Bronchial epithelial cell (primary cell): ENCODE data around the gene MAPK8IP3. TPM values are rescaled to one million over a fixed set of nuclear protein-coding genes. Genes with fewer than 3 reads are reported as not detected.

ENCODE experiments used
- DNase-seq: peaks from one replicate; pipeline ENCODE4 v3.0.0-alpha.2; 2010; ENCODE audit warnings: low read depth
- FAIRE-seq: peaks from 2 replicates; lab custom pipeline; 2011; peaks lifted over from hg19 to GRCh38; lab: Jason Lieb, UNC
- H3K27me3 ChIP-seq: 2 replicates; pipeline ENCODE4 v1.5.1; 2011; ENCODE audit warnings: low read length; ENCODE audit not compliant: control insufficient read depth, insufficient read depth
- H3K36me3 ChIP-seq: 2 replicates; pipeline ENCODE4 v1.5.1; 2011; ENCODE audit warnings: low read length; ENCODE audit not compliant: control insufficient read depth, insufficient read depth
- H3K4me3 ChIP-seq: 2 replicates; pipeline ENCODE4 v1.5.1; 2011; ENCODE audit warnings: mild to moderate bottlenecking, low read depth, low read length, control low read depth
- CTCF ChIP-seq: IDR thresholded peaks from 2 replicates; pipeline ENCODE4 v1.5.1; 2011; ENCODE audit warnings: mild to moderate bottlenecking, moderate library complexity, low read length, control low read depth, inconsistent platforms; ENCODE audit not compliant: insufficient read depth, severe bottlenecking
- total RNA-seq: library from RNA; depleted of rRNA; stranded (reverse); fragments of >200 nt; gene quantifications from 2 replicates; pipeline ENCODE4 v1.2.1, GENCODE V29; 2014

The MAPK8IP3 gene
- total RNA-seq, 1 donor from 2014 or later: 24.5 TPM

GRCh38 chr16:1771864-1772361, 65.9 kb downstream of the MAPK8IP3 start:
- Histone ChIP-seq H3K36me3 (peaks cover 31% of the 10 kb centered on the region), H3K27me3 (no peaks in the 10 kb centered on the region), H3K4me3 (peak overlapping the region; percentile 97)
- TF ChIP-seq CTCF: no peak
- FAIRE-seq: no peak
- DNase-seq: no peak

- FAIRE-seq: no peak
- no peak for TF ChIP-seq CTCF
- no peaks in the 10 kb centered on the region for H3K27me3 ChIP-seq
- H3K36me3 ChIP-seq: peaks cover 28% of the 10 kb centered on the region
- peak; percentile 24 for DNase-seq
- peak within 1 kb of the TSS; percentile 97 for H3K4me3 ChIP-seq
Observed at GRCh38 chr16:1772362-1772907, 66.4 kb downstream of the MAPK8IP3 start, which contains the start of gene EME2. Gene EME2, plus strand, starts transcription at chr16:1772810. Its CDS starts 418 bp downstream, at chr16:1773228.

- FAIRE-seq: no peak
- H3K4me3 ChIP-seq: peak within 1 kb of the TSS; percentile 97
- H3K27me3 ChIP-seq: no peaks in the 10 kb centered on the region
- H3K36me3 ChIP-seq: peaks cover 21% of the 10 kb centered on the region
- peak; percentile 42 for DNase-seq
- TF ChIP-seq CTCF: peak; percentile 90
Observed at GRCh38 chr16:1772908-1773702, 67.1 kb downstream of the MAPK8IP3 start, which contains the start of gene MRPS34. Gene MRPS34, minus strand, starts transcription at chr16:1773134. Its CDS starts 15 bp downstream, at chr16:1773119.

- no peak for TF ChIP-seq CTCF
- DNase-seq (no peak), FAIRE-seq (no peak)
- H3K36me3 ChIP-seq: peaks cover 22% of the 10 kb centered on the region
- no peaks in the 10 kb centered on the region for H3K27me3 ChIP-seq
- peak overlapping the region; percentile 97 for H3K4me3 ChIP-seq
Observed at GRCh38 chr16:1773703-1774447, 67.9 kb downstream of the MAPK8IP3 start.

- no peak for TF ChIP-seq CTCF
- peaks cover 22% of the 10 kb centered on the region for H3K36me3 ChIP-seq
- H3K4me3 ChIP-seq: peak overlapping the region; percentile 97
- FAIRE-seq: no peak
- DNase-seq: no peak
- no peaks in the 10 kb centered on the region for H3K27me3 ChIP-seq
Observed at GRCh38 chr16:1774448-1774780, 68.4 kb downstream of the MAPK8IP3 start.
